Testis (tissue), 3 donors: ENCODE data around the gene MAFB. TPM values are rescaled to one million over a fixed set of nuclear protein-coding genes. Genes with fewer than 3 reads are reported as not detected.

Experiments
- DNase-seq: peaks from one replicate; pipeline ENCODE4 v3.0.0-alpha.2; 2019
- H3K27ac ChIP-seq, 2 donors: fragments of 200-600 bp; sonication (generic); one replicate each; pipeline ENCODE4 v1.5.1; 2019
- H3K27me3 ChIP-seq: fragments of 200-600 bp; sonication (generic); one replicate; pipeline ENCODE4 v1.5.1; 2019
- H3K36me3 ChIP-seq: fragments of 200-600 bp; sonication (generic); one replicate; pipeline ENCODE4 v1.5.1; 2017; ENCODE audit warnings: low read depth; ENCODE audit errors: missing control alignments
- H3K4me1 ChIP-seq: fragments of 200-600 bp; sonication (generic); one replicate; pipeline ENCODE4 v1.5.1; 2019
- H3K4me3 ChIP-seq, 2 donors: fragments of 200-600 bp; sonication (generic); one replicate each; pipeline ENCODE4 v1.5.1; 2017 to 2019
- H3K9me3 ChIP-seq: fragments of 200-600 bp; sonication (generic); one replicate; pipeline ENCODE4 v1.5.1; 2017
- POLR2A ChIP-seq: fragments of 450-650 bp; IDR thresholded peaks from one replicate; pipeline ENCODE4 v1.6.1; 2017; ENCODE audit warnings: antibody characterized with exemption, mild to moderate bottlenecking, moderate library complexity
- WGBS, 2 donors: methylation state at CpG; one replicate each; pipeline ENCODE4 v1.1.5; 2018; 5-methylcytosine and 5-hydroxymethylcytosine counted together
- intact Hi-C: fragments of 100-400 bp; cut with DNase I; formaldehyde crosslinking; loops from one replicate; pipeline ENCODE4 v1.15.1; 2023; ENCODE audit warnings: low total_unique reads
- polyA plus RNA-seq: library from polyadenylated mRNA; stranded (reverse); fragments of 350-450 nt; fragmentation: Illumina TruSeq; extraction: RNeasy Lipid Tissue Mini Kit (QIAGEN cat#74804); gene quantifications from one replicate; pipeline ENCODE4 v1.2.3, GENCODE V29; 2014; ENCODE audit warnings: low read depth, low replicate concordance; ENCODE audit not compliant: insufficient read depth
- total RNA-seq, 2 donors: library from RNA; depleted of rRNA; stranded (reverse); fragments of >200 nt; gene quantifications; one replicate each; pipeline ENCODE4 v1.2.3, GENCODE V29; 2016
- TF ChIP-seq, protein P1 (sequence below), 3 experiments: fragments of 450-650 bp in 2 of 3; fragments of 200-600 bp in 1 of 3; sonication (generic) in 1 of 3; IDR thresholded peaks; one replicate each; pipeline ENCODE4 v1.5.1; 2016 to 2019; ENCODE audit warnings: antibody characterized with exemption in 3 of 3, mild to moderate bottlenecking in 2 of 3, moderate library complexity in 1 of 3

The MAFB gene
- total and polyA plus RNA-seq, 3 donors from 2014 or later = 9.3 to 17.7 (median 11.6) TPM

DNA sequence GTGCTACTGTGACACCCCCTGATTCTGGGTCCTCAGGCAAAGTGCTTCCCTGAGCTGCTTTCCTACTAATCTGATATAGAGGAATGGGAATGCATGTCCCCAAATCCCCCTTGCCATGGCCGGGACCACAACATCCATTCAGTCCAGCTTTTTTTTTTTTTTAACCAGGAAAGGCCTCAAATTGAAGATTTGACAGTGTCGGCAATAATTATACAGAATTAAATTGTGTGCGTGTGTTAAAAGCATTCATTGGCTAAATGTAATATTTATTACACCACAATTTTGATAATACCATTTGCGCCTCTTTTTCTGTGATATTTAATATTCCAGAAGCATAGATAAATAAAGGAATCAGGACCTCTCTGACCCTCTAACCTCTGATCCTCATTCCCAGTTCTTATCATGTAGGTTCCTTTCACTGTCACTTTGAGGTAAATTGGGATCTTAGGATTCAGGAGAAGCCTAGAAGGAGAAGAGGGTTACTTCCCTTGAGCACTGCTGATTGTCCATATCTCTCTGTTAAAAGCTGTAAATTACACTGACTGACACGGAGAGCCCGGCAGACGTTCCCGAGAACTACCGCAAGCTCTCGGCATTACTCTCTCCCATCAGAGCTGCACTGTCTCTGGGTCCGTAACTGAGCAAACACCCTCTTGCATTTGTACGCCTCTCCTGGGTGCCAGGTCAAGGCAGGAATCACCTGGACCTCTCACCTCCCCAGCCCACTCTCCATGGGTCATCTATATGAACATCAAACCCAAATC is 29.4 kb upstream of the MAFB start:
- WGBS, 2 donors = 81 to 87% methylated on average over 12 of the region's 12 CpGs
- H3K27me3 ChIP-seq = no peaks in the 10 kb centered on the region

DNA sequence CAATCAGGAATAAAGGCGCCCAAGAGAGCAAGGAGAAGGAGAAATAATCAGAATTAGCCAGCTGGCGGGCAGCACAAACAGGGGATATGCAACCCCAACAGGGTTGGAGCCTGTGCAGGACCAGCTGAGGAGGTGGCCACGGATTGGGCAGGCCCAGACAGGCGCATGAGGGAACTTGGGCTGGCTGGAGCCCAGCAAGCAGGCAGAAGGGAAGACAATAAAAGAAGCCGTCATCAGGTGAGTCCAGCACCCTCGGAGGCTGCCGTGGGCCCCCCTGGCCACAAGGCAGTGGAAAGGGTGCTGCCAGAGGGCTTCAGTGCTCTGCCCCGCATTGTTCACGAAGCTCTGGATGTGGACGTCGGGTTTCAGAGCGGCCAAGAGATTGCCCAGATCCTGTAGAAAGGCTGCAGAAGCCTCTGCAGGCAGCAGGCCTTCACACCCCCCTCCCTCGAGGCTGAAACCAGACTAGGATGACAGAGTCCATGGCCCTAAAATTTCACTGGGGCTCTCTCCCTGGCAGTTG is 28.4 kb upstream of the MAFB start:
- H3K9me3 ChIP-seq = no peaks in the 10 kb centered on the region
- intact Hi-C loops = no loop called here
- H3K27ac ChIP-seq = no peak overlapping the region
- 77 to 89% methylated on average over 9 to 13 of the region's 13 CpGs for WGBS, 2 donors
- no peaks in the 10 kb centered on the region for H3K4me1 ChIP-seq
- no peak for TF ChIP-seq POLR2A
- TF ChIP-seq, protein P1, sequence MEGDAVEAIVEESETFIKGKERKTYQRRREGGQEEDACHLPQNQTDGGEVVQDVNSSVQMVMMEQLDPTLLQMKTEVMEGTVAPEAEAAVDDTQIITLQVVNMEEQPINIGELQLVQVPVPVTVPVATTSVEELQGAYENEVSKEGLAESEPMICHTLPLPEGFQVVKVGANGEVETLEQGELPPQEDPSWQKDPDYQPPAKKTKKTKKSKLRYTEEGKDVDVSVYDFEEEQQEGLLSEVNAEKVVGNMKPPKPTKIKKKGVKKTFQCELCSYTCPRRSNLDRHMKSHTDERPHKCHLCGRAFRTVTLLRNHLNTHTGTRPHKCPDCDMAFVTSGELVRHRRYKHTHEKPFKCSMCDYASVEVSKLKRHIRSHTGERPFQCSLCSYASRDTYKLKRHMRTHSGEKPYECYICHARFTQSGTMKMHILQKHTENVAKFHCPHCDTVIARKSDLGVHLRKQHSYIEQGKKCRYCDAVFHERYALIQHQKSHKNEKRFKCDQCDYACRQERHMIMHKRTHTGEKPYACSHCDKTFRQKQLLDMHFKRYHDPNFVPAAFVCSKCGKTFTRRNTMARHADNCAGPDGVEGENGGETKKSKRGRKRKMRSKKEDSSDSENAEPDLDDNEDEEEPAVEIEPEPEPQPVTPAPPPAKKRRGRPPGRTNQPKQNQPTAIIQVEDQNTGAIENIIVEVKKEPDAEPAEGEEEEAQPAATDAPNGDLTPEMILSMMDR (IDR thresholded peaks at IDR 0.05) = no peak
- H3K36me3 ChIP-seq = no peaks in the 10 kb centered on the region
- H3K27me3 ChIP-seq = no peaks in the 10 kb centered on the region
- H3K4me3 ChIP-seq = no peak overlapping the region
- no peak for DNase-seq

More for the DNA sequence above, 29.4 kb upstream of the MAFB start:
- Histone ChIP-seq H3K9me3 (no peaks in the 10 kb centered on the region), H3K36me3 (no peaks in the 10 kb centered on the region), H3K4me1 (no peaks in the 10 kb centered on the region), H3K27ac (no peak overlapping the region), H3K4me3 (no peak overlapping the region)
- DNase-seq = no peak
- intact Hi-C loops = no loop called here
- no peak for TF ChIP-seq POLR2A
- TF ChIP-seq, protein P1 (IDR thresholded peaks at IDR 0.05) = no peak

DNA sequence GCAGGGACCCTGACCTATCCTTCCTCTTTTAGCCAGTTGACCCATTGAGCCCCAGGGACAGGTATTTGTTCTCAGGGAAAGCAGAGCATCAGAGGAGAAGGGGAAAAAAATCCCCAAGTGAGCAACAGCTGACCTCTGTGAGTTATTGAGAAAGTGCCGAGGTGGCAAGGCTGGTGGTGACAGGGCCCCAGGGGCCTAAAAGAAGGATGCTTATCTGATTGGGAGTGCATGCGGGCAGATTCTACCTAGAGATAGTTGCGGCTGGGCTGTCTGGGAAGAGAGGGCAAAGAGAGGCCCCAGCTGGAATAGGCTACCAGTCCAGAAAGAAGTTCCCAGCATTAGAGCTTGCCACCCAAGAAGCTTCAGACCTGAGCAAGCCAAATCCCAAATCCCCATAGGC is 26.5 kb upstream of the MAFB start:
- Histone ChIP-seq H3K27me3 (no peaks in the 10 kb centered on the region), H3K27ac (no peak overlapping the region), H3K4me1 (no peaks in the 10 kb centered on the region), H3K4me3 (no peak overlapping the region), H3K9me3 (no peaks in the 10 kb centered on the region), H3K36me3 (no peaks in the 10 kb centered on the region)
- TF ChIP-seq POLR2A = no peak
- TF ChIP-seq, protein P1 (IDR thresholded peaks at IDR 0.05) = no peak
- intact Hi-C loops = no loop called here
- DNase-seq = no peak
- WGBS, 2 donors = 90% methylated on average over 2 to 3 of the region's 3 CpGs

DNA sequence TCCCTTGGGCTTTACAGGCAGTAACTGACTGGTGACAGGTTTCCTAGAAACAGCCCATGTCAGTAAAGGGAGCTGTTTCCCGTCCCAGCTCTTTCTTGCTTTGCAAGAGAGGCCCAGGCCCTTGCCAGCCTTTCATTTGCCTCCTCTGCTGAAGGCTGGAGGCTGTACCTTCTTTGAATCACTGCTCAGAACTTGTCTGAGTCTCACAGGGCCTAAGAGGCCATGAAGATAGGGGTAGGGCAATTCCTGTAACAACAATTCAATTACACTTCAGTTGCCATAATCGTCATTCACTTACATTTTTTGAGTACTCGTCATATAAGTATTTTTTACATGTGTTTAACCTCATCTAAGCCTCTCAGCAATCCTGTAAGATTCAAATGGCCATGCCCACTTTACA is 25.9 kb upstream of the MAFB start:
- Histone ChIP-seq H3K4me3 (no peak overlapping the region), H3K27me3 (no peaks in the 10 kb centered on the region), H3K36me3 (no peaks in the 10 kb centered on the region), H3K9me3 (no peaks in the 10 kb centered on the region), H3K27ac (no peak overlapping the region), H3K4me1 (no peaks in the 10 kb centered on the region)
- WGBS, 2 donors = 95% methylated on average over 3 of the region's 3 CpGs
- DNase-seq = no peak
- intact Hi-C loops = no loop called here
- TF ChIP-seq, protein P1 (IDR thresholded peaks at IDR 0.05) = no peak
- no peak for TF ChIP-seq POLR2A

DNA sequence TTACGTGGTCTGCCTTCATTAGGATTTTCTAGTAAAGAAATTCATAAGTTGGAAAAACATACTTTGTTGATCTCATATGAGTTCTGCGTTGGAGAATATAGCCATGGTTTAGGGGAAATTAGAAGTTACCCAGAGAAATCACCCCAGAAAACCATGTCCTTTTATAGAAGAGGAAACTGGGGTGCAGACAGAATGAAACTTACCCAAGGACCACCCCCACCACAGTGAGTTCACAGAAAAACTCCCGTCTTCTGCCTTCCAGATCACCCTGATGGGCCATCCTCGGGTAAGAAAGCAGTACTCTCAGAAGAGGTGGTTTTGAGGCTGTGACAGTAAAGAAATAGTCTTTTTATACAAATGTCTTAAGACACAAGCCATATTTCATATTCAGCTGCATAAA is 25.1 kb upstream of the MAFB start:
- 93 to 94% methylated on average over 4 of the region's 4 CpGs for WGBS, 2 donors
- DNase-seq = no peak
- no peak for TF ChIP-seq POLR2A
- TF ChIP-seq, protein P1 (IDR thresholded peaks at IDR 0.05) = no peak
- intact Hi-C loops = no loop called here
- Histone ChIP-seq H3K4me1 (no peaks in the 10 kb centered on the region), H3K27ac (no peak overlapping the region), H3K9me3 (no peaks in the 10 kb centered on the region), H3K36me3 (no peaks in the 10 kb centered on the region), H3K27me3 (no peaks in the 10 kb centered on the region), H3K4me3 (no peak overlapping the region)
